IMR-90 (cell line): ENCODE data around the gene UFSP1.

Experiments
- CEBPB ChIP-seq: IDR thresholded peaks from 2 replicates; pipeline ENCODE4 v1.6.1; 2012; ENCODE audit warnings: low read depth, low read length, improper control_type of control experiment
- MAFK ChIP-seq: IDR thresholded peaks from 2 replicates; pipeline ENCODE4 v1.6.1; 2012; ENCODE audit warnings: low read depth, low read length, improper control_type of control experiment
- MAZ ChIP-seq: IDR thresholded peaks from 2 replicates; pipeline ENCODE4 v1.6.1; 2012; ENCODE audit warnings: low read depth, mild to moderate bottlenecking, low read length, improper control_type of control experiment, moderate library complexity, borderline replicate concordance
- POLR2A ChIP-seq: IDR thresholded peaks from 2 replicates; pipeline ENCODE4 v1.6.1; 2012; ENCODE audit warnings: mild to moderate bottlenecking, low read depth, low read length
- TF ChIP-seq, protein P1 (sequence below): conservative IDR thresholded peaks from 2 replicates; pipeline ENCODE4 v1.5.1; 2012; ENCODE audit warnings: mild to moderate bottlenecking, low read depth, low read length, improper control_type of control experiment
- TF ChIP-seq, protein P2 (sequence below): fragments of 150-350 bp; IDR thresholded peaks from 2 replicates; pipeline ENCODE4 v1.6.1; 2017; ENCODE audit warnings: mild to moderate bottlenecking, antibody characterized with exemption, low read length, low read depth
- TF ChIP-seq, protein P3 (sequence below): fragments of 150-350 bp; IDR thresholded peaks from 2 replicates; pipeline ENCODE4 v1.6.1; 2016; ENCODE audit warnings: low read depth, mild to moderate bottlenecking, low read length, moderate library complexity, borderline replicate concordance

DNA sequence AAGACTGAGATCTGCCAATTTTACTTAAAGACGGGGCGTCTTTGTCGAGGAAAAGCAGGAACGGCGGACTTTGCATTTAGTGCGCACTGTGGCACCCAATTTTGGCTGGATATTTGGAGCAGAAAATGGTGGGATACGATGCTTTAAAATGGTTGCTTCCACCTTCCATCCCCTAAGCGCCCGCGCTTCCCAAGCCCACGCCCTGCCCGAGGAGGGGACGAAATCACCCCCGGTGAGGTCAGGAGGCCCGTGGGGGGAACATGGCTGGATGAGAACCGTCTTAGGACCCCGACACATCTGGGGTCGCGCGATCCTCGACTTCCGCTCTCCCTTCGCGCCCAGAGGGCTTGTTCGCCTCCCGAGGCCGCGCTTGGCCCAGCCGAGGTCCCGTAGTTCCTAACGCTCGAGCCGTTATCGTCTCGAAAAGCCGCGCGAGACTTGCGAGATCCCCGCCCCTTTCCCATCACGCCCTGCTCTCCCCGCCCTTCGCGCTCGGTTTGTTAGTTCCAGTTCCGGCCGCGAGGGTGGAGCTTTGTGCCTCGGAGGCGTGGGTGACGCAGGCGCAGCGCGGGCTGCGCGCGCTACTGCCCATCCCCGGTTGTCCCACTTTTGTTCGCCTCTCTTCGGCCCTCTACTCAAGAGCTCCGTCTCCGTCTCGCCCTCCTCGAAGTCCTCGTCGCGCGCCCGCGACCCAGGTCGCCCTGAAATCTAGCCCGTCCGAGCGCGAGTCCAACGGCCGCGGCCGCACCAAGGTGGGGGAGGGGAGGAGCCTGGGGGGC, 14.7 kb downstream of the UFSP1 start, which contains the start of gene SRRT:
- TF ChIP-seq, protein P1, sequence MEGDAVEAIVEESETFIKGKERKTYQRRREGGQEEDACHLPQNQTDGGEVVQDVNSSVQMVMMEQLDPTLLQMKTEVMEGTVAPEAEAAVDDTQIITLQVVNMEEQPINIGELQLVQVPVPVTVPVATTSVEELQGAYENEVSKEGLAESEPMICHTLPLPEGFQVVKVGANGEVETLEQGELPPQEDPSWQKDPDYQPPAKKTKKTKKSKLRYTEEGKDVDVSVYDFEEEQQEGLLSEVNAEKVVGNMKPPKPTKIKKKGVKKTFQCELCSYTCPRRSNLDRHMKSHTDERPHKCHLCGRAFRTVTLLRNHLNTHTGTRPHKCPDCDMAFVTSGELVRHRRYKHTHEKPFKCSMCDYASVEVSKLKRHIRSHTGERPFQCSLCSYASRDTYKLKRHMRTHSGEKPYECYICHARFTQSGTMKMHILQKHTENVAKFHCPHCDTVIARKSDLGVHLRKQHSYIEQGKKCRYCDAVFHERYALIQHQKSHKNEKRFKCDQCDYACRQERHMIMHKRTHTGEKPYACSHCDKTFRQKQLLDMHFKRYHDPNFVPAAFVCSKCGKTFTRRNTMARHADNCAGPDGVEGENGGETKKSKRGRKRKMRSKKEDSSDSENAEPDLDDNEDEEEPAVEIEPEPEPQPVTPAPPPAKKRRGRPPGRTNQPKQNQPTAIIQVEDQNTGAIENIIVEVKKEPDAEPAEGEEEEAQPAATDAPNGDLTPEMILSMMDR = 0 out of 2 replicates have a peak, but pooled peaks have one; percentile 24
- TF ChIP-seq, protein P2, sequence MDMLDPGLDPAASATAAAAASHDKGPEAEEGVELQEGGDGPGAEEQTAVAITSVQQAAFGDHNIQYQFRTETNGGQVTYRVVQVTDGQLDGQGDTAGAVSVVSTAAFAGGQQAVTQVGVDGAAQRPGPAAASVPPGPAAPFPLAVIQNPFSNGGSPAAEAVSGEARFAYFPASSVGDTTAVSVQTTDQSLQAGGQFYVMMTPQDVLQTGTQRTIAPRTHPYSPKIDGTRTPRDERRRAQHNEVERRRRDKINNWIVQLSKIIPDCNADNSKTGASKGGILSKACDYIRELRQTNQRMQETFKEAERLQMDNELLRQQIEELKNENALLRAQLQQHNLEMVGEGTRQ = no peak
- TF ChIP-seq POLR2A (peak; percentile 93), MAZ (peak; percentile 78; the same call in 1 of the 2 replicates), MAFK (no peak), CEBPB (no peak)
- TF ChIP-seq, protein P3, sequence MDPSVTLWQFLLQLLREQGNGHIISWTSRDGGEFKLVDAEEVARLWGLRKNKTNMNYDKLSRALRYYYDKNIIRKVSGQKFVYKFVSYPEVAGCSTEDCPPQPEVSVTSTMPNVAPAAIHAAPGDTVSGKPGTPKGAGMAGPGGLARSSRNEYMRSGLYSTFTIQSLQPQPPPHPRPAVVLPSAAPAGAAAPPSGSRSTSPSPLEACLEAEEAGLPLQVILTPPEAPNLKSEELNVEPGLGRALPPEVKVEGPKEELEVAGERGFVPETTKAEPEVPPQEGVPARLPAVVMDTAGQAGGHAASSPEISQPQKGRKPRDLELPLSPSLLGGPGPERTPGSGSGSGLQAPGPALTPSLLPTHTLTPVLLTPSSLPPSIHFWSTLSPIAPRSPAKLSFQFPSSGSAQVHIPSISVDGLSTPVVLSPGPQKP = no peak
